GM12878 (cell line): ENCODE measurements around the gene DERL2. TPM values are rescaled to one million over a fixed set of nuclear protein-coding genes. Genes with fewer than 3 reads are reported as not detected.

ENCODE experiments used
- BRCA1 ChIP-seq: IDR thresholded peaks from 2 replicates; pipeline ENCODE4 v1.6.1; 2011; ENCODE audit warnings: low read depth, low read length, improper control_type of control experiment
- FOS ChIP-seq: IDR thresholded peaks from 3 replicates; pipeline ENCODE4 v1.6.1; 2011; ENCODE audit warnings: borderline replicate concordance; ENCODE audit not compliant: insufficient read length; ENCODE audit errors: extremely low read depth
- GATAD2B ChIP-seq: fragments of 450-650 bp; conservative IDR thresholded peaks from 2 replicates; pipeline ENCODE4 v1.6.1; 2017; ENCODE audit warnings: low read depth, mild to moderate bottlenecking, moderate library complexity
- IKZF2 ChIP-seq, 2 experiments: fragments of 450-650 bp; IDR thresholded peaks; 2 replicates each; pipeline ENCODE4 v1.6.1; 2017; ENCODE audit warnings: mild to moderate bottlenecking in 2 of 2, moderate library complexity in 2 of 2
- JUND ChIP-seq: IDR thresholded peaks from 2 replicates; pipeline ENCODE4 v1.6.1; 2012; ENCODE audit warnings: low read depth, mild to moderate bottlenecking, low read length, improper control_type of control experiment, moderate library complexity
- KAT2A ChIP-seq: conservative IDR thresholded peaks from 2 replicates; pipeline ENCODE4 v1.6.1; 2011; ENCODE audit warnings: low read depth, low read length; ENCODE audit not compliant: control insufficient read depth
- KDM1A ChIP-seq: fragments of 200-600 bp; sonication (generic); IDR thresholded peaks from 2 replicates; pipeline ENCODE4 v1.6.1; 2016; ENCODE audit warnings: borderline replicate concordance
- KLF5 ChIP-seq: fragments of 450-650 bp; IDR thresholded peaks from 2 replicates; pipeline ENCODE4 v1.6.1; 2014; ENCODE audit warnings: mild to moderate bottlenecking; ENCODE audit not compliant: partially characterized antibody
- MEF2A ChIP-seq: IDR thresholded peaks from 2 replicates; pipeline ENCODE4 v1.6.1; 2011; ENCODE audit warnings: low read depth, mild to moderate bottlenecking, low read length, moderate library complexity; ENCODE audit not compliant: insufficient read depth
- MXI1 ChIP-seq: fragments of 150-350 bp; IDR thresholded peaks from 2 replicates; pipeline ENCODE4 v1.6.1; 2011; ENCODE audit warnings: low read depth, mild to moderate bottlenecking, inconsistent platforms, low read length, improper control_type of control experiment
- MYB ChIP-seq: fragments of 150-350 bp; IDR thresholded peaks from 2 replicates; pipeline ENCODE4 v1.6.1; 2014; ENCODE audit warnings: mild to moderate bottlenecking, low read depth, low read length, borderline replicate concordance
- NFIC ChIP-seq: IDR thresholded peaks from 2 replicates; pipeline ENCODE4 v1.6.1; 2012; ENCODE audit warnings: low read depth, mild to moderate bottlenecking, inconsistent platforms, low read length, moderate library complexity
- NR2C1 ChIP-seq: fragments of 450-650 bp; IDR thresholded peaks from 2 replicates; pipeline ENCODE4 v1.6.1; 2017; ENCODE audit warnings: antibody characterized with exemption, mild to moderate bottlenecking, moderate library complexity
- NRF1 ChIP-seq: conservative IDR thresholded peaks from 2 replicates; pipeline ENCODE4 v1.6.1; 2011; ENCODE audit warnings: mild to moderate bottlenecking, low read depth, low read length, improper control_type of control experiment
- PAX5 ChIP-seq: IDR thresholded peaks from 2 replicates; pipeline ENCODE4 v1.6.1; 2011; ENCODE audit warnings: low read depth, low read length, borderline replicate concordance
- POLR2A ChIP-seq: IDR thresholded peaks from 2 replicates; pipeline ENCODE4 v1.6.1; 2011; ENCODE audit warnings: low read depth, mild to moderate bottlenecking, low read length
- SPI1 ChIP-seq: IDR thresholded peaks from 2 replicates; pipeline ENCODE4 v1.6.1; 2011; ENCODE audit warnings: low read depth, mild to moderate bottlenecking, low read length, moderate library complexity, borderline replicate concordance; ENCODE audit not compliant: insufficient read depth
- SREBF1 ChIP-seq: IDR thresholded peaks from 2 replicates; pipeline ENCODE4 v1.6.1; 2012; ENCODE audit warnings: mild to moderate bottlenecking, low read length
- SRF ChIP-seq, 2 experiments: IDR thresholded peaks; 2 replicates each; pipeline ENCODE4 v1.6.1; 2011; ENCODE audit warnings: low read depth in 2 of 2, low read length in 2 of 2, mild to moderate bottlenecking in 1 of 2, moderate library complexity in 1 of 2
- ZBED1 ChIP-seq: IDR thresholded peaks from 2 replicates; pipeline ENCODE4 v1.6.1; 2016; ENCODE audit warnings: borderline replicate concordance
- ZZZ3 ChIP-seq: IDR thresholded peaks from 2 replicates; pipeline ENCODE4 v1.6.1; 2011; ENCODE audit warnings: low read depth; ENCODE audit not compliant: control insufficient read depth, insufficient read length
- polyA plus RNA-seq, 11 experiments: library from polyadenylated mRNA; depleted of rRNA in 4 of 11; unstranded in 6 of 11; stranded (reverse) in 5 of 11; fragments of >200 nt; fragmentation: Nextera tagmentation in 4 of 11; fragmentation: Illumina TruSeq in 1 of 11; extraction: Ambion mirVana in 4 of 11; extraction: Trizol in 1 of 11; gene quantifications; 1 replicate in 1 of 11; 2 replicates in 10 of 11; pipeline versions ENCODE4 v1.2.1 to v1.2.3, GENCODE V29; 2011 to 2016; ENCODE audit warnings: inconsistent platforms in 2 of 11, missing spikeins in 2 of 11, low read depth in 1 of 11
- total RNA-seq, 4 experiments: library from RNA; depleted of rRNA in 3 of 4; stranded (reverse); fragments of >200 nt in 3 of 4; fragmentation: Illumina TruSeq in 1 of 4; extraction: Trizol in 1 of 4; gene quantifications; 2 replicates each; pipeline versions ENCODE4 v1.2.1 to v1.2.3, GENCODE V29; 2013 to 2021
- TF ChIP-seq, protein P1 (sequence below): fragments of 450-650 bp; IDR thresholded peaks from 2 replicates; pipeline ENCODE4 v1.6.1; 2017; ENCODE audit warnings: mild to moderate bottlenecking, low read depth, inconsistent platforms; ENCODE audit not compliant: poor library complexity, severe bottlenecking
- TF ChIP-seq, protein P2 (sequence below): IDR thresholded peaks from 2 replicates; pipeline ENCODE4 v1.6.1; 2011; ENCODE audit warnings: borderline replicate concordance, low read depth, mild to moderate bottlenecking, moderate library complexity, low read length; ENCODE audit not compliant: insufficient read depth, poor library complexity, severe bottlenecking
- TF ChIP-seq, protein P3 (sequence below): fragments of 450-650 bp; IDR thresholded peaks from 2 replicates; pipeline ENCODE4 v1.6.1; 2018; ENCODE audit warnings: mild to moderate bottlenecking, low read depth, moderate library complexity; ENCODE audit not compliant: partially characterized antibody

Gene DERL2
- total and polyA plus RNA-seq, 10 of the 15 experiments (the other 5 are each of a cell fraction or from before 2014, with no cell fraction given): 40.5 to 236 (median 69.3) TPM

DNA sequence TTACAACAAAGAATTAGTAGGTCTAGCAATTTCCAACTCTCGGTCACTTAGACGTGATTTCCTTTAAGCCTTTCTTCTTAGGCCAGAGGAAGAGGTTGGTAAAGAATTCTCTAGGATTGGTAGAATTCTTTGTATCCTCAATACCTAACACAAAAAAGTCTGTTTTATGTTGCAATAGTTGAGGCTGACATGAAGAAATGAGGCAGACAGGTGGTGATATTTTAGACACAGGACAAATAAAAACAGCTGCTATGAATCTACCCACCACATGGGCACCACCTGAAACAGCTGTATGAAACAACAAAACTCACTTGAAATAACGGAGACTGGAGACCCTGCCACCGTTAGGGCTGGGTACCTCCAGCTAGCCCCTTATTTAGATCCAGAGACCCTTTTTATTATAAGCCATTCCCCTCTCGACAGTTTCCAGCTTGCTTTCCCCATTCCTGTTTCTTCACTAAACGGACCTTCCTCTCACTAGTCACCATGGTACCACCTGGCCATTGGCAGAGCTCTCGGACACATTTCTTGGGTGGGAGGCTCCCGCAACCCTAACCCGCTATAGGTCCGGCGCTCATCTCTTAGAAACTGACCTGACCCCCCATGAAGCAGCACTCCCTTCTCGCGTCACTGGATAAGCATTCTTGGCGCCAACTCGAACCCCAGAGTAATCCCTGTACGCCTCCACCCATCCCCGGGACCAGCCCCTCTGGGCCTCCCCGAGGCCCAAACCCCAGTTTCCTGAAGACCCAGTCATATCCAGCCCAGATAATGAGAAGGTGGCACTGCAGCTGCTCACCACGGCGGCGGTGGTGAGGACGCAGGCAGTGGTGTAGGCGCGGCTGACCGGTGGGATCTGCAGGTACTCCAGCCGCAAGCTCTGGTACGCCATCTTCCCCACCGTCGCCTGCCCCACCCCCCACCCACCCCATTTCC is at the start of gene DERL2 (continued):
- TF ChIP-seq NR2C1 (no peak), SPI1 (no peak), KAT2A (no peak), SREBF1 (no peak), BRCA1 (no peak), KLF5 (no peak), IKZF2 (IDR thresholded peaks at IDR 0.05) (no peak), MEF2A (no peak), ZZZ3 (no peak), ZBED1 (no peak), SRF (IDR thresholded peaks at IDR 0.05; ENCODE audit: low read depth in 2 of 2, low read length in 2 of 2) (no peak), PAX5 (no peak), NRF1 (no peak), KDM1A (no peak), POLR2A (peak; percentile 72), FOS (no peak), JUND (no peak), MYB (no peak), MXI1 (no peak), NFIC (no peak), GATAD2B (no peak)
- TF ChIP-seq, protein P1, sequence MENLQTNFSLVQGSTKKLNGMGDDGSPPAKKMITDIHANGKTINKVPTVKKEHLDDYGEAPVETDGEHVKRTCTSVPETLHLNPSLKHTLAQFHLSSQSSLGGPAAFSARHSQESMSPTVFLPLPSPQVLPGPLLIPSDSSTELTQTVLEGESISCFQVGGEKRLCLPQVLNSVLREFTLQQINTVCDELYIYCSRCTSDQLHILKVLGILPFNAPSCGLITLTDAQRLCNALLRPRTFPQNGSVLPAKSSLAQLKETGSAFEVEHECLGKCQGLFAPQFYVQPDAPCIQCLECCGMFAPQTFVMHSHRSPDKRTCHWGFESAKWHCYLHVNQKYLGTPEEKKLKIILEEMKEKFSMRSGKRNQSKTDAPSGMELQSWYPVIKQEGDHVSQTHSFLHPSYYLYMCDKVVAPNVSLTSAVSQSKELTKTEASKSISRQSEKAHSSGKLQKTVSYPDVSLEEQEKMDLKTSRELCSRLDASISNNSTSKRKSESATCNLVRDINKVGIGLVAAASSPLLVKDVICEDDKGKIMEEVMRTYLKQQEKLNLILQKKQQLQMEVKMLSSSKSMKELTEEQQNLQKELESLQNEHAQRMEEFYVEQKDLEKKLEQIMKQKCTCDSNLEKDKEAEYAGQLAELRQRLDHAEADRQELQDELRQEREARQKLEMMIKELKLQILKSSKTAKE: no peak
- TF ChIP-seq, protein P2, sequence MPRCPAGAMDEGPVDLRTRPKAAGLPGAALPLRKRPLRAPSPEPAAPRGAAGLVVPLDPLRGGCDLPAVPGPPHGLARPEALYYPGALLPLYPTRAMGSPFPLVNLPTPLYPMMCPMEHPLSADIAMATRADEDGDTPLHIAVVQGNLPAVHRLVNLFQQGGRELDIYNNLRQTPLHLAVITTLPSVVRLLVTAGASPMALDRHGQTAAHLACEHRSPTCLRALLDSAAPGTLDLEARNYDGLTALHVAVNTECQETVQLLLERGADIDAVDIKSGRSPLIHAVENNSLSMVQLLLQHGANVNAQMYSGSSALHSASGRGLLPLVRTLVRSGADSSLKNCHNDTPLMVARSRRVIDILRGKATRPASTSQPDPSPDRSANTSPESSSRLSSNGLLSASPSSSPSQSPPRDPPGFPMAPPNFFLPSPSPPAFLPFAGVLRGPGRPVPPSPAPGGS: no peak
- TF ChIP-seq, protein P3, sequence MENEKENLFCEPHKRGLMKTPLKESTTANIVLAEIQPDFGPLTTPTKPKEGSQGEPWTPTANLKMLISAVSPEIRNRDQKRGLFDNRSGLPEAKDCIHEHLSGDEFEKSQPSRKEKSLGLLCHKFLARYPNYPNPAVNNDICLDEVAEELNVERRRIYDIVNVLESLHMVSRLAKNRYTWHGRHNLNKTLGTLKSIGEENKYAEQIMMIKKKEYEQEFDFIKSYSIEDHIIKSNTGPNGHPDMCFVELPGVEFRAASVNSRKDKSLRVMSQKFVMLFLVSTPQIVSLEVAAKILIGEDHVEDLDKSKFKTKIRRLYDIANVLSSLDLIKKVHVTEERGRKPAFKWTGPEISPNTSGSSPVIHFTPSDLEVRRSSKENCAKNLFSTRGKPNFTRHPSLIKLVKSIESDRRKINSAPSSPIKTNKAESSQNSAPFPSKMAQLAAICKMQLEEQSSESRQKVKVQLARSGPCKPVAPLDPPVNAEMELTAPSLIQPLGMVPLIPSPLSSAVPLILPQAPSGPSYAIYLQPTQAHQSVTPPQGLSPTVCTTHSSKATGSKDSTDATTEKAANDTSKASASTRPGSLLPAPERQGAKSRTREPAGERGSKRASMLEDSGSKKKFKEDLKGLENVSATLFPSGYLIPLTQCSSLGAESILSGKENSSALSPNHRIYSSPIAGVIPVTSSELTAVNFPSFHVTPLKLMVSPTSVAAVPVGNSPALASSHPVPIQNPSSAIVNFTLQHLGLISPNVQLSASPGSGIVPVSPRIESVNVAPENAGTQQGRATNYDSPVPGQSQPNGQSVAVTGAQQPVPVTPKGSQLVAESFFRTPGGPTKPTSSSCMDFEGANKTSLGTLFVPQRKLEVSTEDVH: no peak
